ENCODE results near the gene CRY1.

CRY1 gene

GRCh38 chr12:106994579-106995220 lies 98.6 kb downstream of the CRY1 start:
- no peak overlapping the region for H3K4me3 ChIP-seq (ENCODE audit: low read depth, low read length)
- peak; percentile 49 for DNase-seq (ENCODE audit: low read depth, low spot score)
- ChIA-PET POLR2A (interaction anchor here (0.6 to 1.6 kb wide), 2 partner anchors 9 to 39 kb away, joined by 3 to 4 read pairs; partner anchors contain the start of gene TMEM263), CTCF (interaction anchor here (1.1 to 1.7 kb wide), 3 partner anchors 41 to 110 kb away, joined by 3 read pairs; no protein-coding TSS in a partner anchor)
- TF ChIP-seq CTCF (IDR thresholded peaks at IDR 0.05; ENCODE audit: insufficient read depth, low read length, missing control alignments) = no peak

GRCh38 chr12:106987846-106988245 lies 105.5 kb downstream of the CRY1 start:
- CTCF ChIA-PET = interaction anchor here (0.7 to 1.7 kb wide), 3 partner anchors 10 to 104 kb away, joined by 3 to 6 read pairs (median 5); no protein-coding TSS in a partner anchor
- POLR2A ChIA-PET = interaction anchor here (1.2 to 3.6 kb wide), 2 partner anchors 12 to 32 kb away, joined by 3 to 16 read pairs; partner anchors contain the start of gene TMEM263
- TF ChIP-seq CTCF (IDR thresholded peaks at IDR 0.05; ENCODE audit: insufficient read depth, low read length, missing control alignments) = no peak
- DNase-seq (ENCODE audit: low read depth, low spot score) = no peak
- H3K4me3 ChIP-seq (ENCODE audit: low read depth, low read length) = no peak overlapping the region

- no peak for TF ChIP-seq CTCF (IDR thresholded peaks at IDR 0.05; ENCODE audit: insufficient read depth, low read length, missing control alignments)
- peak within 1 kb of the TSS; percentile 81 for H3K4me3 ChIP-seq (ENCODE audit: low read depth, low read length)
- ChIA-PET CTCF (interaction anchor here (0.6 to 1.7 kb wide), 7 partner anchors 9 to 105 kb away, joined by 3 to 6 read pairs (median 3); no protein-coding TSS in a partner anchor), POLR2A (interaction anchor here (0.7 to 3.6 kb wide), 7 partner anchors 9 to 611 kb away, joined by 3 to 16 read pairs (median 3); partner anchors contain the start of gene TMEM263)
- peak; percentile 57 for DNase-seq (ENCODE audit: low read depth, low spot score)
Measured at GRCh38 chr12:106986625-106987389, 106.5 kb downstream of the CRY1 start, which contains the start of gene MTERF2. Gene MTERF2 (minus strand): TSS chr12:106987146. CDS start chr12:106978714, 8,432 bp downstream.

- POLR2A ChIA-PET = interaction anchor here (1.1 to 3.6 kb wide), 5 partner anchors 8 to 43 kb away, joined by 3 to 16 read pairs (median 5); partner anchors contain the start of gene TMEM263
- CTCF ChIA-PET = interaction anchor here (1.0 to 1.4 kb wide), 4 partner anchors 8 to 106 kb away, joined by 3 to 6 read pairs (median 3); no protein-coding TSS in a partner anchor
- DNase-seq (ENCODE audit: low read depth, low spot score) = no peak
- no peak for TF ChIP-seq CTCF (IDR thresholded peaks at IDR 0.05; ENCODE audit: insufficient read depth, low read length, missing control alignments)
- peak overlapping the region; percentile 81 for H3K4me3 ChIP-seq (ENCODE audit: low read depth, low read length)
Measured at GRCh38 chr12:106986135-106986534, 107.2 kb downstream of the CRY1 start.

- CTCF ChIA-PET = no interaction called here
Measured at GRCh38 chr12:106985479-106985878, 107.9 kb downstream of the CRY1 start.

More at GRCh38 chr12:106985479-106985878, 107.9 kb downstream of the CRY1 start:
- H3K4me3 ChIP-seq (ENCODE audit: low read depth, low read length) = peak overlapping the region; percentile 81
- no peak for TF ChIP-seq CTCF (IDR thresholded peaks at IDR 0.05; ENCODE audit: insufficient read depth, low read length, missing control alignments)
- DNase-seq (ENCODE audit: low read depth, low spot score) = no peak
- POLR2A ChIA-PET = interaction anchor here (1.2 to 3.6 kb wide), 2 partner anchors 9 to 29 kb away, joined by 3 to 16 read pairs; partner anchors contain the start of gene TMEM263

All from AG04449 (cell line).